ENCODE measurements around the gene LY9. TPM values are rescaled to one million over a fixed set of nuclear protein-coding genes. Genes with fewer than 3 reads are reported as not detected.
A peak's percentile ranks its signal among the peaks of the same experiment; 100 is the strongest.

Gene LY9
- total RNA-seq, 1 donor from 2014 or later, result not detected

DNA sequence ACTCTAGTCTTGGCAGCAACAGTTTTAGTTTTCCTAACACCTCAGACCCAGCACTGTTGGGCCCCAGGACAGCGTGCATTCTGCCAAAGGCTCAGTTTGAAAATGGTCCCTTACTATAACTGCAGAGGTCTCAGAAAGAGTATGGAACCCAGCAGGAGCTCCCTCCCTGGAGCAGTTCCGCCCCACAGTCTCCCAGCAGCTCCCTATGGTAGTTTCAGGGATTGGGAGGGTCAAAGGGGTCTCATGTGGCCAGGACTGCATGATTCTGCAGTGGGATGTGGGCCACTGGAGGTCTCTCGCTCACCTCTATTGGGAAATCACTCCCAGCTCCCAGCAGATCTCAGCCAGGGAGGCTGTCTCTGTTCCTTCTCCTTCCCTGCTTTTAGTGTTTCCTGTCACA is 12.3 kb downstream of the LY9 start:
- Mint-ChIP-seq H3K36me3 (ENCODE audit: unreplicated experiment) (no peaks in the 10 kb centered on the region), H3K9me3 (ENCODE audit: unreplicated experiment) (peaks cover 19% of the 10 kb centered on the region), H3K4me1 (ENCODE audit: unreplicated experiment) (no peaks in the 10 kb centered on the region), H3K27ac (ENCODE audit: unreplicated experiment) (no peak overlapping the region), H3K4me3 (ENCODE audit: unreplicated experiment) (no peak overlapping the region), H3K27me3 (ENCODE audit: unreplicated experiment) (no peaks in the 10 kb centered on the region)
- peak; percentile 51 for DNase-seq (ENCODE audit: extremely low spot score, unreplicated experiment)
- no peak for TF ChIP-seq CTCF (IDR thresholded peaks at IDR 0.05)

- Mint-ChIP-seq H3K4me3 (ENCODE audit: unreplicated experiment) (no peak overlapping the region), H3K36me3 (ENCODE audit: unreplicated experiment) (no peaks in the 10 kb centered on the region), H3K27me3 (ENCODE audit: unreplicated experiment) (no peaks in the 10 kb centered on the region), H3K4me1 (ENCODE audit: unreplicated experiment) (no peaks in the 10 kb centered on the region), H3K9me3 (ENCODE audit: unreplicated experiment) (peaks cover 19% of the 10 kb centered on the region), H3K27ac (ENCODE audit: unreplicated experiment) (no peak overlapping the region)
- no peak for TF ChIP-seq CTCF (IDR thresholded peaks at IDR 0.05)
- DNase-seq (ENCODE audit: extremely low spot score, unreplicated experiment), result no peak
Observed at GRCh38 chr1:160810486-160810885, 14.5 kb downstream of the LY9 start.

- Mint-ChIP-seq H3K27ac (ENCODE audit: unreplicated experiment) (no peak overlapping the region), H3K4me1 (ENCODE audit: unreplicated experiment) (no peaks in the 10 kb centered on the region), H3K27me3 (ENCODE audit: unreplicated experiment) (no peaks in the 10 kb centered on the region)
Observed at GRCh38 chr1:160811147-160811546, 15.2 kb downstream of the LY9 start.

GRCh38 chr1:160813215-160813614 is 17.2 kb downstream of the LY9 start:
- no peak overlapping the region for H3K4me3 Mint-ChIP-seq (ENCODE audit: unreplicated experiment)
- DNase-seq (ENCODE audit: extremely low spot score, unreplicated experiment), result no peak
- H3K27ac Mint-ChIP-seq (ENCODE audit: unreplicated experiment), result no peak overlapping the region
- TF ChIP-seq CTCF (IDR thresholded peaks at IDR 0.05), result no peak
- H3K27me3 Mint-ChIP-seq (ENCODE audit: unreplicated experiment), result no peaks in the 10 kb centered on the region
- no peaks in the 10 kb centered on the region for H3K4me1 Mint-ChIP-seq (ENCODE audit: unreplicated experiment)
- peaks cover 3% of the 10 kb centered on the region for H3K9me3 Mint-ChIP-seq (ENCODE audit: unreplicated experiment)
- H3K36me3 Mint-ChIP-seq (ENCODE audit: unreplicated experiment), result no peaks in the 10 kb centered on the region

More at GRCh38 chr1:160811147-160811546, 15.2 kb downstream of the LY9 start:
- DNase-seq (ENCODE audit: extremely low spot score, unreplicated experiment), result no peak
- Mint-ChIP-seq H3K9me3 (ENCODE audit: unreplicated experiment) (peaks cover 13% of the 10 kb centered on the region), H3K36me3 (ENCODE audit: unreplicated experiment) (no peaks in the 10 kb centered on the region), H3K4me3 (ENCODE audit: unreplicated experiment) (no peak overlapping the region)
- no peak for TF ChIP-seq CTCF (IDR thresholded peaks at IDR 0.05)

- H3K27me3 Mint-ChIP-seq (ENCODE audit: unreplicated experiment), result no peaks in the 10 kb centered on the region
- no peak for TF ChIP-seq CTCF (IDR thresholded peaks at IDR 0.05)
- H3K4me1 Mint-ChIP-seq (ENCODE audit: unreplicated experiment), result no peaks in the 10 kb centered on the region
- H3K4me3 Mint-ChIP-seq (ENCODE audit: unreplicated experiment), result no peak overlapping the region
- no peak overlapping the region for H3K27ac Mint-ChIP-seq (ENCODE audit: unreplicated experiment)
- H3K9me3 Mint-ChIP-seq (ENCODE audit: unreplicated experiment), result no peaks in the 10 kb centered on the region
- DNase-seq (ENCODE audit: extremely low spot score, unreplicated experiment), result peak; percentile 69
- no peaks in the 10 kb centered on the region for H3K36me3 Mint-ChIP-seq (ENCODE audit: unreplicated experiment)
Observed at GRCh38 chr1:160814316-160814715, 18.3 kb downstream of the LY9 start.
